ENCODE results near the gene ZKSCAN4.

ZKSCAN4 gene

GRCh38 chr6:28250747-28251146 is 1.3 kb downstream of the ZKSCAN4 start:
- no peak for DNase-seq (ENCODE audit: low read depth in 1 of 2, low spot score in 1 of 2)

DNA sequence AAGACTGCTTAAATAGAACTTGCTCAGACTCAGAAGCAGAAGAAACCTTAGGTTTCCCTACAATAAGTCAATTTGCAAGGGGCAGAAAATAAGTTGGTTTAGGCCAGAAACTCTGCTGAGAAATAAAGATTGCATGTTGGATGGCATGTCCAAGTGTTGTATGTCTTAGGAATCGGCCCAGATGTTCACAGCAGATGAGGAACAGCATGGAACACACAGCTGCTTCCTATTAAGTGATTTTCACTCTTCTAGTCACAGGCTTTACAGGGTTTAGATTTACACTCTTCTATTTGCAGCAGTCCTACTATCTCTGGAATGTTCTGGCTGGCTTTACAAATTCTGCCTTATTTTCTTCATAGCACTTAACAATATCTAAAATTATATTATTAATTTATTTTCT is 3.2 kb downstream of the ZKSCAN4 start:
- DNase-seq (ENCODE audit: low read depth in 1 of 2, low spot score in 1 of 2), result no peak

GRCh38 chr6:28245206-28245941 is 6.7 kb downstream of the ZKSCAN4 start:
- DNase-seq (ENCODE audit: low read depth in 1 of 2, low spot score in 1 of 2), result no peak

- no peak for DNase-seq (ENCODE audit: low read depth in 1 of 2, low spot score in 1 of 2)
These were observed 8.1 kb downstream of the ZKSCAN4 start for GRCh38 chr6:28243946-28244345.

DNA sequence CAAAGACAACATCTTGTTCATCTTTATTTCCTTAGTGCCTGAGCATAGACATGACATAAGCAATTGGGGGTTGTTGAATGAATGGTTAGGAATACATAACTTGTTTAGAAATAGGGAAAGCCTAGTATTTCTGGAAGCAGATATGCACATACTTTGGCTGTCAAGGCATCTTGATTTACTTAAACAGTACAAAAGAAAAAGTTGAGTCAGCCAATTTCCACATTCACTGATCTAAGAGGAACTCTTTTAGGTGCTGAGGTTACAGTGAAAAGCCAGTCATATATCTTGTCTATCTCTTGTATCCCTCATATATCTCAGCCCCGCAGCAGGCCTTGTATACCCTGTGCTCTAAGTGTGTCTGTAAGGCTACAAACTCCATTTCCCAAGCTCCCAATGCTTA is 11.6 kb downstream of the ZKSCAN4 start:
- no peak for DNase-seq (ENCODE audit: low read depth in 1 of 2, low spot score in 1 of 2)

DNA sequence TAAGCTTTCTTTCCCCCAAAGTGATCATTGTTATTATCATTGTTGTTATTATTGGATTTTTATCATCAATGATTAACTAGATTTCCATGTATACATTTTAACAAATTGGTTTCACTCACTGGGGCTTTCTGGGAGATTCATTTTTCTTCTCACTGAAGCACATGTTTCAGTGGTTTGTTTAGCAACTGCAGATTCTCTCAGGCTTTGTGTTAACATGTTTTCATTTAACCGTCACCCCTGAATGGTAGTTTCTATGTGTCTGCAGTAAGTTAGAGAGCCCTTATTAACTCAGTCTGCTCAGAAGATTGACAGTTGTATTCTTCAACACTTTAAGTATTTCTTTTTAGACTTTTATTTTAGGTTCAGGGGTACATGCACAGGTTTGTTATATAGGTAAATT is 12.4 kb downstream of the ZKSCAN4 start:
- DNase-seq (ENCODE audit: low read depth in 1 of 2, low spot score in 1 of 2), result no peak

GRCh38 chr6:28235912-28236452 is 16.1 kb downstream of the ZKSCAN4 start:
- no peak for DNase-seq (ENCODE audit: low read depth in 1 of 2, low spot score in 1 of 2)

GRCh38 chr6:28232785-28233184 is 19.3 kb downstream of the ZKSCAN4 start:
- no peak for DNase-seq (ENCODE audit: low read depth in 1 of 2, low spot score in 1 of 2)

- no peak for DNase-seq (ENCODE audit: low read depth in 1 of 2, low spot score in 1 of 2)
These were observed 25.6 kb downstream of the ZKSCAN4 start for GRCh38 chr6:28226460-28226859.

DNA sequence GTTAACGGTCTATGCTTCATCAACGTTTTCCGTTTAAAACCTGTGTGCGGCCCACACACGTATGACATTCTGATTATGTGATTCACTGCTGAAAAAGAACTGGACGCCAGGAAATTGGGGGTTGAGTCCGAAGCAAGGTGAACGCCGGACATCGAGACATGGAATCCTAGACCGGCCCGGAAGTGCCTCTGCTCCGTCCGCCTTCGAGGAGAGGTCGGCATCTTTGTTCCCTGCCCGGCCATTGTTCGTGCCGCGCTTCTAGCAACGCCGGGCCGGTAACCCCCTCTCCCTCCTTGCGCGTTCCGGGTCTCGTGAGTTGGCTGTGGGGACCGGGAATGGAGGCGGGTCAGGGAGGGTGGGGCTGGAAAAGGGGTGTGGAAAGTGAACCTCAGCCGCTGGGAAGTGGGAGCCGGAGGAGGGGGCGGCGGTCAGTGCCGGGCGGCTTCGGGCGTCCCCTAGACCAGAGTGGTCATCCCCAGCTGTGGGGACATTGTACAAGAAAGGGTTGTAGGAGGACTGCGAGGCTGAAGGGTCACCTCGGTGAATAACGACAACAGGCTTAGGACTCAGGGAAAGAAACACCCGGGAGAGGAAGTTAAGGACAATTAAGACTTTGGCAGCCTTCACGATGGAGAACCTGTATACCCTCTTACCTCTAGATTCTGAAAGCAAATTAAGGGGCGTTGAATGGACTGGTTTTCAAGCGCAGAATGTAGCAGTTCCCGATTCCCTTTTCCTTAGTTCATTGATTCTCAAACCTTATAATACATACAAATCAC is 26.8 kb downstream of the ZKSCAN4 start, which contains the start of gene ZSCAN9:
TSS of gene ZSCAN9 (plus strand) at position 220 of the 779 bp plus-strand sequence. CDS start 1,810 bp downstream, outside the sequence.
- peak in 1 of 2 donors; percentile 29 for DNase-seq (ENCODE audit: low read depth in 1 of 2, low spot score in 1 of 2)

DNA sequence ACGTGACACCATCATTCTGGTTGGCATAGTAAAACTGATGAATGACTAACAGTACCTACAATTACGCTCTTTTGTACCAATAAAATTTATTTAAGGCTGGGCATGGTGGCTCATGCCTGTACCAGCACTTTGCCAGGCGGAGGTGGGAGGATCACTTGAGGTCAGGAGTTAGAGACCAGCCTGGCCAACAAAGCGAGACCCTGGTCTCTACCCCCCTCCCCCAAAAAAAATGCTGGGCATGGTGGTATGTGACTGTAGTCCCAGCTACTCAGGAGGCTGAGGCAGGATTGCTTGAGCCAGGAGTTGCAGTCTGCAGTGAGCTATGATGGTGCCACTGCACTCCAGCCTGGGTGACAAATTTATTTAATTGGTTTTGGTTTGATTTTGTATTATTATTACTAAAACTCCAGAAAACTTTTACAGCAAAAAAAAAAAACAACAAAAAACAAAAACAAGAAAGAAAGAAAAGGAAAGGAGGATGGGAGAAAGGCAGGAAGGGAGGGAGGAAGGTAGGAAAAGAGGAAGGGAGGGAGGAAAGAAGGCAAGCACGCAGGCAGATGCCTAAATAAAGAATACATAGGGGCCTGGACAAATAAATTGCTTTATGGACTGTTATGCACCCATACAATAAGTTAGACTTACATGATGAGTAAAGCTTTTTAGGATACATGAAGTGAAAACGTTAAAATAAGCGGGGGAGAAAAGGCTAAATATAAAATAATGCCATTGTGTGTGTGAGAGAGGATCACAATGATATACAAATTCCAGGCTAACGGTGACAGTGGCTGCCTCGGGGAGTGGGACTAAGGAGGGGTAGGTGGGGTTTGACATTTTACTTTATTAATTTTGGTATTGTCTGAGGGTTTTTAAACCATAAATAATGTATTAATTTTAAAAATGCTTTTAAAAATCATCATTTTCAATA is 27.7 kb downstream of the ZKSCAN4 start:
- DNase-seq (ENCODE audit: low read depth in 1 of 2, low spot score in 1 of 2), result no peak

DNA sequence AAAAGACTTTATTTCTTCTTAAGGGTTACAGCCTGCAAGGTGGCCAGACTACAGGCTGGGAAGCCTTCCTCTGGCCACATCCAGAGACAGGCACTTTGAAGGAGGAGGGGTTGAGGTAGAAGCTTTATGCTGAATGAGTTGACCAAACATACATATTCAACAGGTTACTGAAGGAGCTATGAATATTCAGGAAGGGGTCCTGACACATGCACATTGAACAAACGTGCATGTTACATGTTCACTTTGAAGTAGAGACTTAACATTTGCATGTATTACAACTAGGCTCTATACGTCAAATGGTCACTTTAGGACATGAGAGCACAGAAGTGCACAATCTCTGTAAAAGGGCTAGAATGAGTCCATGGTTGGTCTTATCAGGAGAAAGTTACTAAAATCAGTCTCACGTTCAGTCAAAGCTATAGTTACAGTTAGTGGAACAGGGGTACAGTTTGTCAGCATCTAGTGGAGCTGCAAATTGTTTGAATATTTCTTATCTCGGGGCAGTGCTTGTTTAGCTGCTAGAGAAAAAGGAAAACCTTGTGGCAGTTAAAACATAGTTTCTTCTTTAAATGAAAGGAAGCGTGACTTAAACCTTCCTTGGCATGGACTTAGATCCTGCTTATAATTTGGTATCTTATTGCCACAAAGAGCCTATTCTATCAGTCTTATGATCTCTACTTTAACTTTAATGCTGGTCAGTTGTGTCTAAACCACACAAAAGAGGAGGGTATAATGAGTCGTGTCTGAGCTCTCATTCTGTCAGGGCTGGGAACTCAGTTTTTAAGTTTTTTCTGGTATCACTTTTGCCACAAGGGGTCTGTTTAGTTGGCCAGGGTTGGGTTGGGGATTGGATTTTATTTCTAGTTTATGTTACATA is 31.6 kb downstream of the ZKSCAN4 start:
- DNase-seq (ENCODE audit: low read depth in 1 of 2, low spot score in 1 of 2), result no peak

- DNase-seq (ENCODE audit: low read depth in 1 of 2, low spot score in 1 of 2), result no peak
These were observed 33.5 kb downstream of the ZKSCAN4 start for GRCh38 chr6:28218312-28219248.

DNA sequence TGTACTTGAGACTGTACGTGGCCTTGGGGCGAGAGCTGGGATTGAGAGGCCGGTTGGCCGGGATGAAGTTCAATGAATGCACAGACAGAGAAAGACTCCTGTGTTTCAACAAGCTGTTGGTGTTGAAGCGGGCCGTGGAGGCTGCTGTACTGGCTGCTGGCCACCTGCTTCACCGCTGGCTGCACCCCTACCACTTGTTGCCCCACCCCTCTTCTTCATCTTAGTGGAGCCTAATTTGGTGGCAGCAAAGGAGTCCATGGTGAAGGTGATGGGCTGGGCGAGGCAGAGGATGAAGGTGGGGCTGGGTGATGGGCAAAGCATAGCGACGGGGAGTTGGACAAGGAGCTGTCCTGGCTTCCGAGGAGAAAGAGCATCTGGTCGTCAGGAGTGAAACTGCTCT is 34.2 kb downstream of the ZKSCAN4 start:
- no peak for DNase-seq (ENCODE audit: low read depth in 1 of 2, low spot score in 1 of 2)

DNA sequence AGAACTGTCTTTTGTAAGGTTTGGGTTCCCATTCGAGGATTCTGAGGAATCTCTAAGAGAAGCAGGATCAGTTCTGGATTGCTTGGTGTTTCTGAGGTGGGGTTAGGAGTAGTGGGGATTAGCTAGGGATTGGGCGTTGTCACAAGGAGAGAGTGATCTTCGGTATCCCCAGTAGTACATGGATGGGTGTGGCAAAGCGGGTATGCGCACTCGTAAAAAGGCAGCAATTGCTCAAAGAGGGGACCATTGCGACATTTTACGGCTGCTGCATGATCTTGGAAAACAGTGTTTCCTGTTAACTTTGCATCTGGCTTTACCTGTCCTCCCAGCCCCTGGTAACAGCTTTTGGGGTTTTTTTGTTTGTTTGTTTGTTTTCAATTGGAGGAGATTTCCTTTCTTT is 36.6 kb downstream of the ZKSCAN4 start:
- DNase-seq (ENCODE audit: low read depth in 1 of 2, low spot score in 1 of 2), result no peak

GRCh38 chr6:28213213-28213523 is 38.9 kb downstream of the ZKSCAN4 start:
- DNase-seq (ENCODE audit: low read depth in 1 of 2, low spot score in 1 of 2), result no peak

- DNase-seq (ENCODE audit: low read depth in 1 of 2, low spot score in 1 of 2), result peak in 1 of 2 donors; percentile 32
These were observed 39.4 kb downstream of the ZKSCAN4 start for GRCh38 chr6:28212510-28213212.

DNA sequence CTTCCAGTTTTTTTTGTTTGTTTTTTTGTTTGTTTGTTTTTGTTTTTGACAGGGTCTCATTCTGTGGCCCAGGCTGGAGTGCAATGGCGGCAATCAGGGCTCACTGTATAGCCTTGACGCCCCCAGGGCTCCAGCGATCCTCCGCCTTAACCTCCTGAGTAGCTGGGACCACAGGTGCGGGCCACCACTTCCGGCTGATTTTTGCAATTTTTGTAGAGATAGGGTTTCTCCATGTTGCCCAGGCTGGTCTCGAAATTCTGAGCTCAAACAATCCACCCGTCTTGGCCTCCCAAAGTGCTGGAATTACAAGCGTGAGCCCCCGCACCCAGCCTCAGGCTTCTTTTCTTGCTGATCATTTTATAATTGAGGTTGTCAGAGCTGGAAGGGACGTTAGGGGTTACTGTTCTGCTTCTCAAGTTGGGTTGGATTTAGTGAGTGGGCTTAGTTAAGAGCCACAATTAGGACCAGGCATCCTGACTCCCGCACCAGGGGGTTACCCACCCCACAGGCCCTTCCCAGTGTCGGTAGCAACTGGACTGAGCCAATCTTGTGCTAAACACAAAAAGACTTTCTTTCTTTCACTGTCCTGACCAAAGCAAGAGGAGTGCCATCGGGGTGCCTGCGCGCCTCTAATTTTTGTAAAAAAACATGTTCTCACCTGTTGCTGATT is 40.1 kb downstream of the ZKSCAN4 start:
- no peak for DNase-seq (ENCODE audit: low read depth in 1 of 2, low spot score in 1 of 2)
